HG02798 (cell line): ENCODE measurements around the gene C1QTNF2.

ENCODE experiments used
- ATAC-seq: cut with Tn5 transposase; IDR thresholded peaks from one replicate; pipeline ENCODE4 v1.9.1; 2021; ENCODE audit warnings: mild to moderate bottlenecking; ENCODE audit not compliant: unreplicated experiment, poor library complexity

C1QTNF2 gene

DNA sequence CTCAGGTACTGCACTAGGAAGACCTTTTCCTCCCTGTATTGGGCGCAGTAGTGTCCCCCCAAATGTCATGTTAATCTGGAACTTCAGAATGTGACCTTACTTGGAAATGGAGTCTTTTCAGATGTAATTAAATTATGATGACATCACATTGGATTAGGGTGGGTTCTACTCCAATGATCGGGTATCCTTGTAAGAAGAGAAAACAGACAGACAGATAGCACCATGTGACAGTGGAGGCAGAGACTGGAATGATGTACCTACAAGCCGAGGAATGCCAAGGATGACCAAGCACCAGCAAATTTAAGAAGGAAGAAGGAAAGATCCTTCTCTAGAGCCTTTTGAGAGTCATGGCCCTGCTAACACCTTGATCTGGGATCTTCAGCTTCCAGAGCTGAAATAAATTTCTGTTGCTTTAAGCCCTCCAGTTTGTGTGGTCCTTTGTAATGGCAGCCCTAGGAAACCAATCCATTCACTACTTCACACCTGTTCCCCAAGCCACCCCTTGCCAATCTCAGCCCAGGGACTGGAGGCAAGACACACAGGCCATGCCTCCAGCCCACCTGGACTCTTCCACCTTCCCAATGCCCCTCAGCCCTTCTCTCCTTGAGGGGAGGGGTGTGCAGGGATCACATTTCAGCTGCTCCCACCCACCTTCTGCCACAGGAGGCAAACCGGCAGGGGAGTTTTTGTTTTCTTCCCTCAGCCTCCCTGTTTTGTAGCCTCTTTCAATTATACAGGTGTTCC lies 59.7 kb downstream of the C1QTNF2 start:
- no peak for ATAC-seq

DNA sequence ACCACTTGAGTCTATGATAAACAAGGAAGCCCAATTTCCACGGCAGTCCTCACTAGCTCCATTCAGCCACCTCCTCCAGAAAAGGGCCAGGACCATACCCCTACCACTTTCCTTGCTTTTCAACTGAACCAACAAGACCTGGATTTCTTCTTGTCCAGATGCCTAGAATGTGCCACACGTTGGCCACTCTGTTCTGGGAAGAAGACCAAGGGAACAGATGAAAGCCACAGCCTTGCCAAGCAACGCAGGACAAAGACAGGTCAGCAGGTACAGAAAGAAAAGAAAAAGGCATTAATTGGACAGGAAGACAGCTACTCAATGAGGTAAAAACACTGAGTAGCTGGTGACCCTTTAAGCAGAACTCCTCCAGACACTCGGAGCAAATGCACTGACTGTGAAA lies 60.3 kb downstream of the C1QTNF2 start:
- no peak for ATAC-seq

DNA sequence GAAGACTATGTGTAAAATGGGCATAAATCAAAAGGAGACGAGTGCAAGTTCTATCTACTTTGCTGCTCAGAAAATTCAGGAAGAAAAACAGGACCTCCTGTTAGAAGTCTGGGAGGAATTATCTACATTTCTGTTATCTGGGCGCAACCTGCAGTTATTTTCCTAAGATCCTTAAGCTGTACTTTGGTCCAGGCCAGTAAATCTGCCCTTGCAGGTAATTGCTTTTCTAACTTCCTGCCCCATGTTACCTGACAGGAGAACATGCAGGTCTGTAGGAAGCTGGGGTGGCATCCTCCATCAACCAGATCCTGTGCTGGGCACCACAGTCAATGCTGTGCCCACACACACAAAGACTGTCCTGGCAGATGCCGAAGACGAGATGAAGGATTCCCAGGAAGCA lies 63.7 kb downstream of the C1QTNF2 start:
- ATAC-seq: no peak

DNA sequence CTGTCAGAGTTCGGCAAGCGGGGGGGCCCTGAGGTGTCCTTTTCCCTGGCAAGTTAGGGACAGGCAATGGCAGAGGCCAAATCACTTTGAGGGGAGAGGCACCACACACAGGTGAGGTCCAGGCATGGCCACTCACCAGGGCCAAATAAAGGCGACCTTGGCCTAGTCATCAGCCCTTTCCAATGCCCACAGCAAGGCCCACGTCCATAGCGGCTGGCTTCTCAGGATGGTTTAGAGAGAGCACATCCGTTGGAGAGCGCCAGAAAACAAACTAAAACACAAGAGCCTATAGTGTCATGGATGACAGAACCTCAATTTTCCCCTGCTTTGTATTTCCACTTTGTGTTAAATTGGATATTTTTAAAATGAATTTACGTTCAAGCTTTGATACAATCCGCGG lies 65.1 kb downstream of the C1QTNF2 start:
- ATAC-seq: no peak

DNA sequence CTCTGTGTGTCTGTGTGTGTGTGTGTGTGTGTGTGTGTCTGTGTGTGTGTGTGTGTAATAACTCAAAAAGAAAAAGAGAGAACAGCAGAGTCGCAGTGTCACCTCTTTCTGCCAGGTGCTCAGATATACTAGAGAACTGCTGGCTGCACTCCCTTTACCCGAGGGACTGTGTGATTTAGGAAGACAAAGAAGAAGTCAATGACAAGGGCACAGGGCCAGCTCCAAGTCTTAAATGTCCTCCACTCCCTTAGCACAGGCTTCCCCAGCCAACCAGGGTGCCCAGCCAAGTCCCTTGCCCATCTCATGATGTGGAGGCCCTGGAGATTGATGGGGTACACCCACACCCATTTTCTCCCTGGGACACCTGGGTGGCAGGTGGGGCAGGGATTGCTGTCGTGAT lies 66.7 kb downstream of the C1QTNF2 start:
- ATAC-seq: no peak

DNA sequence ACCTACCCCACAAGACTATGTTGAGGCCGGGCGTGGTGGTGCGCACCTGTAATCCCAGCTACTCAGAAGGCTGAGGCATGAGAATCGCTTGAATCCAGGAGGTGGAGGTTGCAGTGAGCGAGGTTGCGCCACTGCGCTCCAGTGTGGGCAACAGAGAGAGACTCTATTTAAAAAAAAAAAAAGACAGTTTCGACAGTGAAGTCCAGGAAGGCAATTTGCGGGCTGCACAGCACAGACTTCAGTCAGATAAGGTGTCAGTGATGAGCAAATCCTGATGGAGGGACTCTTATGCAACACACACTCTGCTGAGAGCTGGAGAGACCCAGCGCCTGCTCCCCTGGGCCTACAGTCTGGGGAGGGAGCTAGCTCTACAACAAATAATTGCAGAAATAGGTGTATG lies 72.2 kb downstream of the C1QTNF2 start:
- ATAC-seq: no peak

DNA sequence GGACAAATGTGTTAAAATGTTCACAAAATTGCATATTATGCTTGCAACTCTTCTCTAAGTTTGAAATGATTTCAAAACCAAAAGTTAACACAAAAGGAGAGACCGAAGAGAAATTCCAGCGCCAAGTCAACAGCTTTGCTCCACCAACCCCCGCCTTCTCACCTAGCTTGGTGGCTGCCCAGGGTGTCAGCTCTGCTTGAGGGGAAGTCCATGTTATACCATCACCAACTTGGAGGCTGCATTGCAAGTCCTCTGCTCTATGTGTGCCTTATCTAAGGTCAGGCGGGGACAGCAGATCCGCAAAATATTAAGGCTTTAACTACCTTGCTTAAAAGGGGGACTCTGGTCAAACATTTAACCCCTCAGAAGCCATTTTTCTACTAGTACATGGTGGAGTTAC lies 72.7 kb downstream of the C1QTNF2 start:
- no peak for ATAC-seq
